GM18502 (cell line): ENCODE results near the gene EVL.
A peak's percentile ranks its signal among the peaks of the same experiment; 100 is the strongest.
"Not testable (repeated sequence)": the region's sequence is repeated elsewhere in the genome, so short reads cannot be mapped to it uniquely, and the experiment has no call there.

Source experiments
- ATAC-seq: cut with Tn5 transposase; IDR thresholded peaks from one replicate; pipeline ENCODE4 v1.9.1; 2021; ENCODE audit warnings: mild to moderate bottlenecking; ENCODE audit not compliant: unreplicated experiment, poor library complexity

Gene EVL, protein sequence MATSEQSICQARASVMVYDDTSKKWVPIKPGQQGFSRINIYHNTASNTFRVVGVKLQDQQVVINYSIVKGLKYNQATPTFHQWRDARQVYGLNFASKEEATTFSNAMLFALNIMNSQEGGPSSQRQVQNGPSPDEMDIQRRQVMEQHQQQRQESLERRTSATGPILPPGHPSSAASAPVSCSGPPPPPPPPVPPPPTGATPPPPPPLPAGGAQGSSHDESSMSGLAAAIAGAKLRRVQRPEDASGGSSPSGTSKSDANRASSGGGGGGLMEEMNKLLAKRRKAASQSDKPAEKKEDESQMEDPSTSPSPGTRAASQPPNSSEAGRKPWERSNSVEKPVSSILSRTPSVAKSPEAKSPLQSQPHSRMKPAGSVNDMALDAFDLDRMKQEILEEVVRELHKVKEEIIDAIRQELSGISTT

DNA sequence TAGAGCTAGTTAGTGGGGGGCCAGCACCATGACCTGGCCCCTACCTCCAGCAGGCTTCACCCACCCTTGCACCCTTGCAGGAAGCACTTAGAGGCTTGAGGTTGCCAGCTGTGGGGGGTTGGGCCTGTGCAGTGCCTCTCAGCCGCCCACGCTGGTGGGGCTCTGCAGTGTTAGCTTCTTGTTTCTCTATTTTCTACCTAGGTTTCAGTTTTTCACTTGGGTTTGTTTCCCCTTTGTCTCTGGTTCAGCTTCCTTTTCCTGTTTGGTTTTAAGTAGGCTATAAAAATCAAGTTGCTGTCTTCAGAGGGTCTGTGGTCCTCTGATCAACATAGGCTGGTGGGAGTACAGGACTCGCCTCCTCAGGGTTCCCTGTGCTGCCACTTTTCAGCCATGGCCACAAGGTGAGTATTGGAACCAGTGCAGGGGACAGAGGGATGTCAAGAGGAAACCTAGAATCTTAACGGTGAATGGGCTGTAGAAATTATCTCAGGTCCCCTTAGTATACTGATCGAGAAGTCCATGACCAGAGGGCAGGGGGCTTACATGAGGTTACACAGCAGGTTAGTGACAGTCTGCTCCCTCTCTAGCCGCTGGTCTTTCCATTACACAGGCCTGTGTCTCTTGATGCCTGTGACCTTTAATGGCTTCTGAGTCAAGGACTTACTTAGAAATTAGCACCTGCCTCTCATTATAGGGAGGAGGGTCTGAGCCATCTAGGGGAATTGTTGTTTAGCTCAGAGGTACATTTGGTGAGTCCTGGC lies at the start of gene EVL:
EVL (plus strand) TSS at position 312 of the 761 bp plus-strand sequence; CDS start at position 391, 79 bp downstream.
- peak; percentile 56 for ATAC-seq

DNA sequence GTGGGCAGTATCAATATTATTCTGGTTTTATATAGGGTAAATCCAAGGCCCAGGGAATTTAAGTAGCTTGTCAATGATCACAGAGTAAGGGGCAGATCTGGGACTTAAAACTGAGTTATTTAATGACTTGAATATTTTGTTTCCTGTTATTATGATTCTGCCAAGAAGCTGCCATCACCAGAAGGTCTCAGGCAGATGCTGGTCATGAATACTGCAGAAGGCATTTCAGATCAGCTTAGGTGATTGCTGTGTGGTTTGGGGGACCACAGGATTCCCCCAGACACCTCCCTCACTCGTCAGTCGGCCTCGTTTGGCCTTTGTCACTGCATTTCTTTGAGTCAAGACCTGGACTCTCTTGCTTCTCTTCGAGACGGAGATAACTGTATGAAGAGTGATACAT lies 47.7 kb upstream of the EVL start:
- ATAC-seq, result no peak

DNA sequence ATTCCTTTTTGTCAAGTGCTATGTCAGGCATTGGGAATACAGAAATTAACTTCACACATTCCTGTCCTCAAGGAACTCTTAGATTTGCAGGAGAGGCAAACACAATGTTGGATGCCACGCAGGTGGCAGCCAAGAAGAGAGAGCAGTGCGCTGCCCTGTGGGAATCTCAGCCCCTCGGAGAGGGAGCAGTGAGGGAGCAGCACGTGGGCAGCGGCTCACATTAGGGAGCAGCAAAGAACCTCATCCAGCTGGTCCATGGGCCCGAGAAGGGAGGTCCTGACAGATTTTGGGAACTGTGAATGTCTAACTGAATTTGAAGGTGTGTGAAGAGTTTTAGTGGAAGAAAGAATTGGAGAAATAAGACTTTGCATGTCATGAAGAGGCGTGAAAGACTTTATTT lies 47.2 kb upstream of the EVL start:
- no peak for ATAC-seq

DNA sequence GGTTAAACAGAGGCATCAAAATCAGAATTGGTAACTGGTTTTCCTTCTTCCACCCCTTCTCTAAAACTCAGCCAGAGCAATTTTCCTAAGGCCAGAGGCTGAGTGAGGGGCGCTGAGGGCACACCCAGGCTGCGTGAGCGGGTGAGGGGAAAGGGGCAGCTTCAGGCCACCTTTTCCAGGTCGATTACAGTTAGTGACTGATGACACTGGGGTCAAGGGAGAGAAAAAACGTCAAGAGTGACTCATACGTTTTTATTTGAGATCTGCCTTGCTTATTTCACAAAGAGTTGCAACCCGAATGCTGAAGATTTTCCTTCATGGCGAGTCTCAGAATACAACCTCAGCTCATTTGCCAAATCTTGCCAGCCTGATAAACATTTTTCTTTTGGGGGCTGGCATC lies 46.7 kb upstream of the EVL start:
- no peak for ATAC-seq

DNA sequence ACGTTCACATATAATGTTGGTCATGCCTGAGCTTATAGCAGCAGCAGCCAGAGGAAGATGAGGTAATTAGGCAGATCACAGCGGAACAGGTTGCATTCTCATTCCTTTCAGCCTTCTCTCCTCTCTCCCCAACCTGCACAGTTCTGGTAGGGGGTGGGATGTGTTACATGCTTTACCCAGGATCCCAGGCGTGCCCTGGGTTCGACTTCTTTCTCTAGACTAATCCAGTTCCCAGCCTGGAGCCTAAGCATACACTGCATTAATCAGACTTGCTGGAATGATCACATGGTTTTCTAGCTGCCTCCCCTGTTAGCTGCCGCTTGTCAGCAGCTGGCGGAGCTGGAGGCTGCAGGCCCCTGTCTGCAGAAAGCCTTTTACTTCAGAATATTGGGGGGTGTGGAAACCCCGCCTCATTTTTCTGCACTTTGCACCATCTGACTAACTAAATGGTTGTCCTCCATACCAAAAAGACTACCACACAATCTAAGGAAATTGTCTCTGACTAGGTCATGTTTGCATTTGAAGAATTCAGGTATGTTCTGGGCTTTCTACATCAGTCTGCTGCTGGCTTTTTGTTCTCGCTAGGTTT lies 46.0 kb upstream of the EVL start:
- ATAC-seq, result no peak

DNA sequence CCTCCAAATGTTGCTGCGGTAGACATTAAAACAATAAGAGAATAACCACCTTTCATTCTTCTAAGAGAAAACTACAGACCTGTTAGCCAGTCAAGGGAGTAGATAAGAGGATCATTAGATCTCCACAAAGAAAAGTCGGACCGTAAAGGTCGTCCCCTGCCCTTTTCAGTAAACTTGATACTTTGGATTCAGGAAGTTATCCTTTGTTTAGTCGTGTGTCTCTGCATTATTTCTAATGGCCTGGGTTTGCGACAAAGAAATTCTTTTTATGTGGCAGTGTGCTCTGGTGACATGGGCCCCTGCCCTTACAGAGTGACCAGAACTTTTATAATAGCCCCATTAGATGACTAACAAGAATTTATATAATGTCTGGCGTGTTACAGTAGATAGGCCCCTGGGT lies 44.6 kb upstream of the EVL start:
- ATAC-seq, result no peak

DNA sequence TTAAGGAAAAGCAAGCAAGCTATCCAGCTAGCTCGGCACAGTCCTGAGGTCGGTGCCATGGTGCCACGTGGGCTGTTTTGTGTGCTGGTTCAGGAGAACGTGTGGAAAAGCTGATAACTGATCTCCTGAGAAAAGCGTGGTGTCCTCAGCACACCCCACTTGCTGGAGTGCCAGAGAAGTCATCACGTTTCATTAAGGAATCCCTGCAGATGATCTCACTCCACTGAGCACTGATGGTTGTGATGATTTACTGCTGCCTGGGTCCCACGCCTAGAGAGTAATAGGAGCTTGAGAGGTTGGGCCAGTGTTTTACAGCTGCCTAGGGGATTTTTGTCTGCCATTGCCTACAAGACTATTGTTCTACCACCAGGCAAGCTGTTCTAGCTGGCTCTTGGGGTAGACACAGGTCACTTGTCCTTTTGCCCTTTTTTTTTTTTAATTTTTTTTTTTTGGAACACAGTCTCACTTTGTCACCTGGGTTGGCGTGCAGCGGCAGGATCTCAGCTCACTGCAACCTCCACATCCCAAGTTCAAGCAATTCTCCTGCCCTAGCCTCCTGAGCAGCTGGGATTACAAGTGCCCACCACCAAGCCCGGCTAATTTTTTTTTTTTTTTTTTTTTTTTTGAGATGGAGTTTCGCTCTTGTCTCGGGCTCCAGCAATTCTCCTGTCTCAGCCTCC lies 42.3 kb upstream of the EVL start:
- ATAC-seq, result no peak

DNA sequence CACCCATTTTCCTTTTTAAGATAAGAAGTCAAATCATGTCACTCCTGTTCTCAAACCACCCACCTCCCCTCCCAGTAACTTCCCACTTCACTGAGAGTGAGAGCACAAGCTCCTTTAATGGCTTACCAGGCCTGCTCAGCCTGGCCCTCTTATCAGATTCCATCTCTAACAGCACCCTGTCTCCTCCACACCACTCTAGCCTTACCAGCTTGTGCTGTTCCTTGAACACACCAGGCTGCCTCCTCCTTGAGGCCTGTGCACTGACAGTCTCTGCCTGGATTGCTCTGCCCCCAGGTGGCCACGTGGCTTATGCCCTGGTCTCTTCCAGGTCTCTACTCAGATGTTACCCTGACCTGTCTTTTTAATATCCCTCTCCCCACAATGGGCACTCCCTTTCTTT lies 40.1 kb upstream of the EVL start:
- ATAC-seq, result peak; percentile 83

DNA sequence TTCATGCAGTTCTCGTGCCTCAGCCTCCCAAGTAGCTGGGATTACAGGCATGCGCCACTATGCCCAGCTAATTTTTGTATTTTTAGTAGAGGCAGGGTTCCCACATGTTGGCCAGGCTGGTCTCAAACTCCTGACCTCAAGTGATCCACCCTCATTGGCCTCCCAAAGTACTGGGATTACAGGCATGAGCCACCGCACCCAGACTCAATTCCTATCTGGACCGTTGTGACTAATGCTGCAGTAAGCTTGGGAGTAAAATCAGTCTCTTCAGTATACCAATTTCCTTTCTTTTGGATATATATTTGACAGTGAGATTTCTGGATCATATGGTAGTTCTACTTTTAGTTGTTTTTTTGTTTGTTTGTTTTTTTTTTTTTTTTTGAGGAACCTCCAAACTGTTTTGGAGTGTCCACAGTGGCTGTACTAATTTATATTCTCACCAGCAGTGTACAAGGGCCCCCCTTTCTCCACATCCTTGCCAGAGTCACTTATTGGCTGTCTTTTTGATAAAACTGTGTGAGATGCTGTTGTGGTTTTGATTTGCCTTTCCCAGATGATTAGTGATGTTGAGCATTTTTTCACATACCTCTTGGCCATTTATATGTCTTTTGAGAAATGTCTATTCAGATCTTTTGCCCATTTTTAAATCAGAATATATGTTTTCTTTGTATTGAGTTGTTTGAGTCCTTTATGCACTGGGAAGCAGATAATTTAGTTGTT lies 37.3 kb upstream of the EVL start:
- ATAC-seq, result no peak

DNA sequence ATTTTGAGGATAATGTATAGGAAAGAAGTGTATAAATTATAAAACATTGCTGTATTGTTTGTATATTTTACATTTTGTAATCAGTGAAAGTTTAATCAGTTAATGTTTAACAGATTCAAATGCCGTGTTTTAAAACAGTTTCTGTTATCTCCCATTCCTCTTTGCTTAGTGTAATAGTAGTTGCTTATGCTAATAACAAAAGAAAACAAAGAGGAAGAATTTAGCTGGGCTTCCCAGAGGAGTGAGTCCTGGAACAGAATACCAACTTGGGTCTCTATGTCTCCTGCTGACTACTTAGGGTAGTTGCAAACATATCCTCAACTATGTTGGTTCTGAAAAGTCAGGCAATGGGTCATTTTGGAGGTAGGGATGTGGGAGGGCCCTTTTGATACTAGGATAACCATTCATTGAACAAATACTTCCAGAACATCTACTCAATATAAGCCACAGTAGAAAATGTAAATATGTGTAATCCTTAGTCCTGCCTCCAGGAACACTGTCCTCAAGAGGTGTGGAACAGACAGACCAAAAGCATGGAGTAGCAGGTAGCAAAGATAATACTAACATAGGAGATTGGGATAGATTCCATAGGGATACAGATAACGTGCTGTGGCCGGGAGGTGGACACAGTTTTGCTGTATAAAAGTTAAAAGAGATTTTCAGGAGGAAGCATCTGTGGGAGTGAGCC lies 36.1 kb upstream of the EVL start:
- no peak for ATAC-seq

DNA sequence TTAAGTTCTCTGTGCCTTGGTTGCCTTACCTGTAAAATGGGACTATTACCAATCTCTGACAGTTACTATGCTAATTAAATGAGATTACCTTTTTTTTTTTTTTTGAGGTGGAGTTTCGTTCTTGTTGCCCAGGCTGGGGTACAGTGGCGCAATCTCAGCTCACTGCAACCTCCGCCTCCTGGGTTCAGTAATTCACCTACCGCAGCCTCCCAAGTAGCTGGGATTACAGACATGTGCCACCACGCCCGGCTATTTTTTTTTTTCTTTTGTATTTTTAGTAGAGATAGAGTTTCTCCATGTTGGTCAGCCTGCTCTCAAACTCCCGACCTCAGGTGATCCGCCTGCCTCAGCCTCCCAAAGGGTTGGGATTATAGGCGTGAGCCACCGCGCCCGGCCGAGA lies 35.2 kb upstream of the EVL start:
- ATAC-seq, result not testable (repeated sequence)

DNA sequence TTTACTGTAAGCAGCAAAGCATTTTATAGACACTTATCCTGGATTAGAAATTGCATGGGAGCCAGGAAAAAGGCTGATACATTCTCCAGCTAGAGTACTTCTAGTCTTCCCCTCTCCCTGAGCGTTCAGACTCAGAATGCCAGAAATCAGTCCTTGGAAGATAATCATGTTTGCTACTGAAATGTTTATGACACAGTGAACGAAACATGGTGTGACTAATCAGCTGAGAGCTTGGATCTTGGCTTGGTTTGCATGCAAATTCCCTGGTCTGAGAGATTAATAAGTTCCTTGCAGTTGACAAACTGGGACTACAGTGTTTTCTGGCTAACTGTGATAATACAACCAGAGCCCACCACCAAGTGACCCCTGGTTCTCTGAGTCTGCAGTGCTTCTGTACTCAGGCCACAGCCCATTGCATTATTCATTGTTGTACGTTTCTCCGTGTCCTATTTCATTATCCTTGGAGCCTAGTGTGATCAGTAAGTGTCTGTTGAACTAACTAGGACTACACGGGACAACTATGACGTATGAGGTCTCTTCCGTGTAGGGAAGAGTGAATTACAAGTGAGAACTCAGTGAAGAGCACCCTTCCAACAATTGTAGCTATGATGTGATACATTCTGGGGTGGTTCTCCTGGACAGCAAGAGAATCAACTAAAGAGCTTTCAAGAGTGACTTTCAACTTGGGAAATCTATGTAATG lies 34.6 kb upstream of the EVL start:
- no peak for ATAC-seq

DNA sequence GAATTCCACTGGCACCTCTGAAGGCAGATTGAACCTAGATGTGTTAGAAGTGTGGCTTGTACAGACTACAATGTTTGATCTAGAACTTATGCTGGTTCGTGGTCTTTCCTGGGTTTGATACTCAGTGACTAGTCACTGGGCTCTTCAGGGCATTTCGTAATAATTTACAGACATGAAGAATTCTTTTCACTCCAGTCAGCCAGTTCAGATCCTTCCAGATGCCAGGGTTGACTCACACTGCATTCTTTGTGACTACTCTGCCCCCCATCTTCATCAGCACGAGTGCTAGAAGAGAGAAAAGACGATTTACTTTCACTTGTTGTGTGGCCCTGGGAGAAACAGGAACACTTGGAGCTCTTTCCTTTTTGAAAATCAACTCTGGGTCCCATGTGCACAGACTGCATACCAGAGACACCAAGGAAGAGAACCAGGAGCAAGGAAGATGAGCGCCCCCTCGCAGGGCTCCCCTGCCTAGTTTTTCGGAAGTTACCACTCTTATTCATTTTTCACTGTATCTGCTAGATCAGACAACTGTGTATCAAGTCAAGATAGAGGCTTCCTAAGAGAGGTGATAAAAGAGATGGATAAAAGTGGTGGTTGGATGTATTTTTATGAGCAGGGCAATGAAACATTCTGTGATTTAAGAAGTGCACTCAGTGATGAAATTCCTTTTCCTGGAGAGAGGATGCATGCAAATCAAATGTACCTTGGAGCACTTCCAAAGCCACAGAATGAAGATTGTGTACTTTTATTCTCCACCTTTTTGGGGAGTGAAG lies 33.5 kb upstream of the EVL start:
- no peak for ATAC-seq

DNA sequence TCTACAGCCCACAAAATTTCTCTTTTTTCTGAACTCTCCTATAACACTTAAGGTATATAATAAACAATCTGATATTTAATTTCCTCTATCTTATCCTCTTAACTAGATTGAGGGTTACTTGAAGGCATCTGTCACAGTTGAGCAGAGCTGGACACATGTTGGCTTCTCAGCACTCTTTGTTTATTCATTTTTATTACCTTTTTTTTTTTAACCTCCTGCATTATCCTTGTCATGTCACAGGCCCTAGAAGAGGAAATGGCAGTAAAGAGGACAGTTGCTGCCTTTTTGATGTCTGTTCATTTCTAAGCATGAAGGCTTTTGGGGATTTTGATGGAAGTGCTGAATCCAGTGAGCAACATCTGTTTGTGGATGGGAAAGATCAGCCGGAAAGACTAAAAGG lies 32.5 kb upstream of the EVL start:
- no peak for ATAC-seq

DNA sequence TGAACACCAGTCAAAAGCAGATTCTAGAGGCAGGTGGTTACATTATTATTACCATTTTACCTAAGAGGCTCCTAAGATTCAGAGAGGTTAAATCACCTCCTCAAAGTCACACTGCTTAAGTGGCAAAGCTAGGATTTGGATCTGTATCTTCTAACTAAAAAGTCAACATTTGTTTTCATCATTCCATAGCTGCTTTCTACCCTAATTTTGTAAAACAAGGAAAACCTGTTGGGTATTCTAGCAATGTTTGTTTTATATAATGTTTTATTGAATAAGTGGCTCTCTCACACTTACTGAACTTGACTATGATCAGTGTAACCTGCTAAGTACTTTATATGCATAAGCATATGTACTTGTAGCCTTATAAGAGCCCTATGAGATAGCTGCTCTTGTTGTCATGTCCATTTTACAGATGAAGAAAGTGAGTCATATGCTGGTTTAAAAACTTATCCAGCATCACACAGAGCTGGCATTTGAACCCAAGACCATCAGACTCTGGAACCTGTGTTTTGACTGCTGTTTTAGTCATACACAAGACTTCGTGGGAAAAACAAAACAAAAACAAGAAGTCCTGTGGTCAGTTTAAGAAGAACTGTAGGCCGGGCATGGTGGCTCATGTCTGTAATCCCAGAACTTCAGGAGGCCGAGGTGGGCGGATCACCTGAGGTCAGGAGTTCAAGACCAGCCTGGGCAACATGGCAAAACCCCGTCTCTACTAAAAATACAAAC lies 31.7 kb upstream of the EVL start:
- no peak for ATAC-seq

DNA sequence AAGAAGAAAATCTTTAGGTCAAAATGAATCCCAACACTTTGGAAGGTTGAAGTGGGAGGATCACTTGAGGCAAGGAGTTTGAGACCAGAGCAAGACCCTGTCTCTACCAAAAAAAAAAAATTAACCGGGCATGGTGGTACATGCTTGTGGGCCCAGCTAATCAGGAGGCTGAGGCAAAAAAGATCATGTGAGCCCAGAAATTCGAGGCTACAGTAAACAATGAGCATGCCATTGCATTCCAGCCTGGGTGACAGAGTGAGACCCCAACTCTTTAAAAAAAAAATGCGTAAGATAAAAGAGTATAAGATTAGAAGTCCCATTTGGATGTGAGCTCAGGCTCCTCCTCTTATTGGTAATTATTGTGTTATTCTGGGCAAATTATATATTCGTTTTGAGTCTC lies 30.8 kb upstream of the EVL start:
- no peak for ATAC-seq

DNA sequence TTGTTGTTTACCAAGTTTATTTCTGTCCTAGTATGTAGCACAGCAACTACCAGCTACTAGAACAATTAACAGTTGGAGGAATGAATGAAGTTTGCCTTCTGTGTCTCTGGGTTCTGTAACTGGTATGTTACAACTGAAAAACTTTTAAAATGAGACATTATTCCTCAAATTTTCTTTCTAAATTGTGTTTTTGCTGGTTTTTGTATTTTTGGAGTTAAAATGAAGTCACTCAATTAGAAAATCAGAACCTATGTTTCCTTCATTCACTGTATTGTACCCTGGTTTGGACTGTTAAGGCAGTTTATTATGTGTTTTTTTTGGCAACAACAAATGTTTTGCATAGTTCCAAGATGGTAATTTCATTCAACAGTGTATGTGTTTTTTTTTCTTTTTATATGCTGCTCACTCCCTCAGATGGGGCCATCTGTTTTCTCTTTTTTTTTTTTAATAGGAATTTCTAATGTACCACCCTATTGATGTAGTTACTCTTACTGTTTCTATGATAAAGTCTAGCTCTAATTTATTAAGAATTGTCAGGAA lies 30.2 kb upstream of the EVL start:
- ATAC-seq, result no peak
